Lower leg skin (tissue), 3 donors: ENCODE measurements around the gene NHLRC2.

Source experiments
- POLR2A ChIP-seq, 2 donors: fragments of 450-650 bp; IDR thresholded peaks; one replicate each; pipeline ENCODE4 v1.6.1; 2016 to 2017; ENCODE audit warnings: antibody characterized with exemption in 2 of 2, mild to moderate bottlenecking in 1 of 2, moderate library complexity in 1 of 2
- TF ChIP-seq, protein P1 (sequence below), 3 donors: fragments of 450-650 bp; IDR thresholded peaks; one replicate each; pipeline ENCODE4 v1.5.1; 2016; ENCODE audit warnings: antibody characterized with exemption in 3 of 3, mild to moderate bottlenecking in 3 of 3, moderate library complexity in 2 of 3

DNA sequence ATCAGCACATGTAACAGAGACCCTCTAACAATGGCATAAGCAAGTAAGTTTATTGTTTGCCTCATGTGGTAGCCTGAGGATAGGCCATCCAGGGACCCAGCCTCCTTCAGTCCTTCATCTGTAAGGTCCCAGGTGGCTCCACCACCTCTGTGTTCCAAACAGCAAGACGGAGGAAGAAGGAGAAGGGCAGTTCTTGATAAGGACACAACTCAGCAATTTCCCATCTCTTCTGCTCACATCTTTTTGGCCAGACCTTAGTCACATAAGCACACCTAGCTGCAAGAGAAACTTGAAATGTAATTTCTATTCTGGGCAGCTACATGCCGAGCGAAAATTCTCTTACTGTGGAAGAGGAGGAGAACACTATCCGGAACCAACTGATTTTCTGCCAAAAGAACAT lies 34.5 kb upstream of the NHLRC2 start:
- no peak for TF ChIP-seq POLR2A (IDR thresholded peaks at IDR 0.05)
- TF ChIP-seq, protein P1, sequence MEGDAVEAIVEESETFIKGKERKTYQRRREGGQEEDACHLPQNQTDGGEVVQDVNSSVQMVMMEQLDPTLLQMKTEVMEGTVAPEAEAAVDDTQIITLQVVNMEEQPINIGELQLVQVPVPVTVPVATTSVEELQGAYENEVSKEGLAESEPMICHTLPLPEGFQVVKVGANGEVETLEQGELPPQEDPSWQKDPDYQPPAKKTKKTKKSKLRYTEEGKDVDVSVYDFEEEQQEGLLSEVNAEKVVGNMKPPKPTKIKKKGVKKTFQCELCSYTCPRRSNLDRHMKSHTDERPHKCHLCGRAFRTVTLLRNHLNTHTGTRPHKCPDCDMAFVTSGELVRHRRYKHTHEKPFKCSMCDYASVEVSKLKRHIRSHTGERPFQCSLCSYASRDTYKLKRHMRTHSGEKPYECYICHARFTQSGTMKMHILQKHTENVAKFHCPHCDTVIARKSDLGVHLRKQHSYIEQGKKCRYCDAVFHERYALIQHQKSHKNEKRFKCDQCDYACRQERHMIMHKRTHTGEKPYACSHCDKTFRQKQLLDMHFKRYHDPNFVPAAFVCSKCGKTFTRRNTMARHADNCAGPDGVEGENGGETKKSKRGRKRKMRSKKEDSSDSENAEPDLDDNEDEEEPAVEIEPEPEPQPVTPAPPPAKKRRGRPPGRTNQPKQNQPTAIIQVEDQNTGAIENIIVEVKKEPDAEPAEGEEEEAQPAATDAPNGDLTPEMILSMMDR (IDR thresholded peaks at IDR 0.05): no peak
